Activated B cell treated with CpG ODN at 0.5 μM for 24 hours (primary cell): ENCODE measurements around the gene PCDHA1. TPM values are rescaled to one million over a fixed set of nuclear protein-coding genes. Genes with fewer than 3 reads are reported as not detected.

Source experiments
- ATAC-seq: fragments of 200-7000 bp; cut with Tn5 transposase; one replicate; pipeline ENCODE4 v1.10.0; 2021; ENCODE audit warnings: low read depth, mild to moderate bottlenecking, moderate library complexity
- CTCF ChIA-PET: fragments of 350-600 bp; sonication (Branson Sonifier 250); formaldehyde crosslinking; loops from one replicate; lab custom pipeline; 2021; ENCODE audit warnings: antibody characterized with exemption; lab: Charles Lee
- POLR2A ChIA-PET: fragments of 350-600 bp; sonication (Branson Sonifier 250); formaldehyde crosslinking; loops from one replicate; lab custom pipeline; 2021; ENCODE audit warnings: antibody characterized with exemption; lab: Charles Lee
- DNase-seq: peaks from one replicate; pipeline ENCODE4 v3.0.0; 2022
- H3K27ac Mint-ChIP-seq: one replicate; pipeline ENCODE4 v1.8.0; 2020; ENCODE audit warnings: mixed read lengths
- H3K27me3 Mint-ChIP-seq: one replicate; pipeline ENCODE4 v1.8.0; 2021; ENCODE audit warnings: mixed read lengths
- H3K36me3 Mint-ChIP-seq: one replicate; pipeline ENCODE4 v1.8.0; 2021; ENCODE audit warnings: low read depth, mixed read lengths
- H3K4me1 Mint-ChIP-seq: one replicate; pipeline ENCODE4 v1.8.0; 2021; ENCODE audit warnings: mixed read lengths
- H3K4me3 Mint-ChIP-seq: one replicate; pipeline ENCODE4 v1.8.0; 2020; ENCODE audit warnings: mild to moderate bottlenecking, mixed read lengths
- H3K9me3 Mint-ChIP-seq: one replicate; pipeline ENCODE4 v1.8.0; 2020; ENCODE audit warnings: mixed read lengths
- intact Hi-C: fragments of 100-400 bp; cut with micrococcal nuclease; formaldehyde crosslinking; loops from one replicate; pipeline ENCODE4 v1.15.1; 2024
- total RNA-seq: library from RNA; stranded (reverse); gene quantifications from 2 replicates; pipeline ENCODE4 v1.2.3, GENCODE V29; 2022
- TF ChIP-seq, protein P1 (sequence below): fragments of 200-600 bp; IDR thresholded peaks from one replicate; pipeline ENCODE4 v1.8.0; 2022; ENCODE audit warnings: antibody characterized with exemption, mild to moderate bottlenecking

Gene PCDHA1
- total RNA-seq, 1 donor from 2014 or later, result not detected

DNA sequence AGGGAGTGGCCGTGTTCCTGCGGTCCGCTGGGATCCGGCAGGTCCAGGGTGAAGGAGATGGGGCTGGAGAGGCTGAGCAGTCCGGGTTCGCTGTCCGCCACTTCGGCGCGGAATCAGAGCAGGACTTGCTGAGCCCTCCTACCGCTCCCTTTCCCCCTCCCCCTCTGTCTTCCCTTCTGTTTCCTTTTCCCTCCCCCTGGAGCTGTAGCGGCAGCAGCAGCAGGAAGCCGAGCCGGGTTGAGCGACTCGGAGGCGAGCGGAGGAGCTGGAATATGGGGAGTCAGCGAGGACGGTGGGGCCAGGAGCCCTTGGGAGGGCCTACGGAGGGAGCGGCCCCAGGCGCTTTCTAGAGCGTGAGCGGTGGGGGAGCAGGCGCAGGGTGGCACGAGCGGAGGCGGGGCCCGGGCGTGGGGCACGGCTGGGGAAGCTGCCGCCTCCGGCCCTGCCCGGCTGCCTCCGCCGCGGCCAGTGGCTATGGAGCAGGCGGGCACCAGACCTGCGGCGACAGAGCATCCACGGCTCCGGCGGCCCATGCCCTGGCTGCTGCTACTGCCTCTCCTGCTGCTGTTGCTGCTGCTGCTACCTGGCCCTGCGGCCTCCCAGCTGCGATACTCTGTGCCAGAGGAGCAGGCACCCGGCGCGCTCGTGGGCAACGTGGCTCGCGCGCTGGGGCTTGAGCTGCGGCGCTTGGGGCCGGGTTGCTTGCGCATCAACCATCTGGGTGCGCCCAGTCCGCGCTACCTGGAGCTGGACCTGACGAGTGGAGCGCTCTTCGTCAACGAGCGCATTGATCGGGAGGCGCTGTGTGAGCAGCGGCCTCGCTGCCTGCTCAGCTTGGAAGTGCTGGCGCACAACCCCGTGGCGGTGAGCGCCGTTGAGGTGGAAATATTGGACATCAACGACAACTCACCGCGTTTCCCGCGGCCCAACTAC lies 180.6 kb downstream of the PCDHA1 start, which contains the start of gene PCDHAC2:
Gene PCDHAC2, plus strand, starts transcription at position 184 of the 933 bp plus-strand sequence. Its CDS starts 291 bp downstream, at position 475.
- no peaks in the 10 kb centered on the region for H3K36me3 Mint-ChIP-seq
- CTCF ChIA-PET, result no interaction called here
- DNase-seq, result no peak

DNA sequence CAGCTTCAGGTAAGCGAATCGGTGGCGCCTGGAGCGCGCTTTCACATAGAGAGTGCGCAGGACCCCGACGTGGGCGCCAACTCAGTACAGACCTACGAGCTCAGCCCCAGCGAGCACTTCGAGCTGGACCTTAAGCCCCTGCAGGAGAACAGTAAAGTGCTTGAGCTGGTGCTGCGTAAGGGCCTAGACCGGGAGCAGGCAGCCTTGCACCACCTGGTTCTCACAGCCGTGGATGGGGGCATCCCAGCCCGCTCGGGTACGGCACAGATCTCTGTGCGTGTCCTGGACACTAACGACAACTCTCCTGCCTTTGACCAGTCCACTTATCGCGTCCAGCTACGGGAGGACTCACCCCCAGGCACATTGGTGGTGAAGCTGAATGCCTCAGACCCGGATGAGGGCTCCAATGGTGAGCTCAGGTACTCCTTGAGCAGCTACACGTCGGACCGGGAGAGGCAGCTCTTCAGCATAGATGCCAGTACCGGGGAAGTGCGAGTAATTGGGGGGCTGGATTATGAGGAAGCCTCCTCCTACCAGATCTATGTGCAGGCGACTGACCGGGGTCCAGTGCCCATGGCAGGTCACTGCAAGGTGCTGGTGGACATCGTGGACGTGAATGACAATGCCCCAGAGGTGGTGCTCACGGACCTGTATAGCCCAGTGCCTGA lies 181.4 kb downstream of the PCDHA1 start:
- intact Hi-C loops, result no loop called here
- DNase-seq, result no peak
- Mint-ChIP-seq H3K27me3 (peaks cover 24% of the 10 kb centered on the region), H3K27ac (no peak overlapping the region), H3K36me3 (no peaks in the 10 kb centered on the region), H3K4me1 (no peaks in the 10 kb centered on the region), H3K4me3 (no peak overlapping the region), H3K9me3 (no peaks in the 10 kb centered on the region)
- TF ChIP-seq, protein P1, sequence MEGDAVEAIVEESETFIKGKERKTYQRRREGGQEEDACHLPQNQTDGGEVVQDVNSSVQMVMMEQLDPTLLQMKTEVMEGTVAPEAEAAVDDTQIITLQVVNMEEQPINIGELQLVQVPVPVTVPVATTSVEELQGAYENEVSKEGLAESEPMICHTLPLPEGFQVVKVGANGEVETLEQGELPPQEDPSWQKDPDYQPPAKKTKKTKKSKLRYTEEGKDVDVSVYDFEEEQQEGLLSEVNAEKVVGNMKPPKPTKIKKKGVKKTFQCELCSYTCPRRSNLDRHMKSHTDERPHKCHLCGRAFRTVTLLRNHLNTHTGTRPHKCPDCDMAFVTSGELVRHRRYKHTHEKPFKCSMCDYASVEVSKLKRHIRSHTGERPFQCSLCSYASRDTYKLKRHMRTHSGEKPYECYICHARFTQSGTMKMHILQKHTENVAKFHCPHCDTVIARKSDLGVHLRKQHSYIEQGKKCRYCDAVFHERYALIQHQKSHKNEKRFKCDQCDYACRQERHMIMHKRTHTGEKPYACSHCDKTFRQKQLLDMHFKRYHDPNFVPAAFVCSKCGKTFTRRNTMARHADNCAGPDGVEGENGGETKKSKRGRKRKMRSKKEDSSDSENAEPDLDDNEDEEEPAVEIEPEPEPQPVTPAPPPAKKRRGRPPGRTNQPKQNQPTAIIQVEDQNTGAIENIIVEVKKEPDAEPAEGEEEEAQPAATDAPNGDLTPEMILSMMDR, result no peak
- no peak for ATAC-seq
- ChIA-PET POLR2A (no interaction called here), CTCF (no interaction called here)

More for the DNA sequence above, 180.6 kb downstream of the PCDHA1 start, which contains the start of gene PCDHAC2:
- H3K27me3 Mint-ChIP-seq, result peaks cover 24% of the 10 kb centered on the region
- no peak for ATAC-seq
- no peak within 1 kb of the TSS for H3K27ac Mint-ChIP-seq
- no peaks in the 10 kb centered on the region for H3K4me1 Mint-ChIP-seq
- TF ChIP-seq, protein P1, result no peak
- intact Hi-C loops, result no loop called here
- H3K9me3 Mint-ChIP-seq, result no peaks in the 10 kb centered on the region
- no peak within 1 kb of the TSS for H3K4me3 Mint-ChIP-seq
- POLR2A ChIA-PET, result no interaction called here

DNA sequence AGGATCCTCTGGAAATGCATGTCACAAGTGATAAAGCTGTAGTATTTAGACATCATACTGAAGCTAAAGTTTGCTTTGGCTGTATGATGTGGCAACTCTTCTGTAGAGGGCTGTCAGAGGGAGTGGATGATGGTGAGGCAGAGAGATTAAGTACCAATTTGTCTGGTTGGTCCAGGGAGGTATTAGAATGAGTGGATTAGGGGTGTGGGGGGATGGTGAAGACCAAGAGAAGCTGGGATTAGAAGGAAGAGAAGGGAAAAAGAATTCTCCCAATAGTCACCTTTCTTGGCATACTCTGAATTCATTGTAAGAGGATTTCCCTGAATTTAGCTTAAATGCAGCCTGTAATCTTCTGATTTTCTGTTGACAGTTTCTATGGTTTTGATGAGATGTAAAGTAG lies 183.9 kb downstream of the PCDHA1 start:
- TF ChIP-seq, protein P1, result no peak
- intact Hi-C loops, result no loop called here
- H3K36me3 Mint-ChIP-seq, result no peaks in the 10 kb centered on the region
- peaks cover 24% of the 10 kb centered on the region for H3K27me3 Mint-ChIP-seq
- ATAC-seq, result no peak
- ChIA-PET POLR2A (no interaction called here), CTCF (no interaction called here)
- H3K27ac Mint-ChIP-seq, result no peak overlapping the region
- H3K4me1 Mint-ChIP-seq, result no peaks in the 10 kb centered on the region
- no peaks in the 10 kb centered on the region for H3K9me3 Mint-ChIP-seq
- H3K4me3 Mint-ChIP-seq, result no peak overlapping the region
- DNase-seq, result no peak

DNA sequence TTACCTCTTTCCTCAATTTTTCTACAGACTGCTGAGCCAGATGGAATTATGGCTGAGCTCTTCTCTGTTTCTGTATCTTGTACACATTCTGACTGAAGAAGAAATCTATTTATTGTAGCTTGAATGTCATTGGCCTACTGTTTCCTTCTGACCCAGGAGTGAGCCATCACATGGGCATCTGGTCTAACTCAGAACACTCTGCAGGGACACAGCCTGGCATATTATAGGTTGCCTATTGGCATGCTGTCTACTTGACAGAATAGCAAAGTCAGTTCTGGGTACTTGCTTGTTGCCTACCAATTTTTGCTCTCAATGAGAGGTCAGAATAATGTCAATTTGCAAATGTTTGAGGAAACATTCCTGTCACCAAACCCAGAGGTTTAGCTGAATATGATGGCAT lies 187.6 kb downstream of the PCDHA1 start:
- Mint-ChIP-seq H3K27me3 (peaks cover 8% of the 10 kb centered on the region), H3K27ac (no peak overlapping the region), H3K9me3 (no peaks in the 10 kb centered on the region), H3K4me3 (no peak overlapping the region), H3K4me1 (no peaks in the 10 kb centered on the region), H3K36me3 (no peaks in the 10 kb centered on the region)
- DNase-seq (no peak), ATAC-seq (no peak)
- POLR2A ChIA-PET, result no interaction called here
- TF ChIP-seq, protein P1, result no peak
- intact Hi-C loops, result no loop called here
- CTCF ChIA-PET, result no interaction called here

DNA sequence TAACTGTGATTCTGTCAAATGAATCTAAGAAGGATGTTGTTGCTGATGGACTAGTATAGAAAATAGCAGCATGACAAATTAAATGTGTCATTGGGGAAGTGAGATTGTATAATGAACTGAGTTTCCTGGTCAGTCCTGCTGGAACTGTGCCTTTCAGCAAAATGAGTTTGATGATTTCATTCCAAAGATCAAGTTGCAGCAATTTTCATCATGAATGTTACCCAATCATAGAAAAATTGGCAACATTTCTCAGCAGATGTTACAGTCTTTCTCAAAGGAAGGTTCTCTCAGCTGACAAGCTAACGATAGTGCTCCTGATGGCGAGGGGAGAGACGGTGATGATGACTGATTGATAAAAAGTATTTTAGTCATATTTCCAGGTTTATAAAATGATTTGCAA lies 191.1 kb downstream of the PCDHA1 start:
- no peaks in the 10 kb centered on the region for H3K4me1 Mint-ChIP-seq
- H3K27ac Mint-ChIP-seq, result no peak overlapping the region
- H3K4me3 Mint-ChIP-seq, result no peak overlapping the region
- TF ChIP-seq, protein P1, result no peak
- POLR2A ChIA-PET, result no interaction called here
- peaks cover 7% of the 10 kb centered on the region for H3K27me3 Mint-ChIP-seq
- no peak for DNase-seq
- H3K36me3 Mint-ChIP-seq, result no peaks in the 10 kb centered on the region
- intact Hi-C loops, result no loop called here
- H3K9me3 Mint-ChIP-seq, result no peaks in the 10 kb centered on the region
- ATAC-seq, result no peak
- CTCF ChIA-PET, result no interaction called here
